Activated naive CD8-positive, alpha-beta T cell treated with anti-CD3 and anti-CD28 coated beads, Interleukin-2, amount 10 ng/mL, durations not matched to agents 7 days and 5 days (primary cell): ENCODE results near the gene ZP3. TPM values are rescaled to one million over a fixed set of nuclear protein-coding genes. Genes with fewer than 3 reads are reported as not detected.
"Not testable (repeated sequence)": the region's sequence is repeated elsewhere in the genome, so short reads cannot be mapped to it uniquely, and the experiment has no call there.

Experiments
- ATAC-seq: fragments of 150-1000 bp; cut with Tn5 transposase; one replicate; pipeline ENCODE4 v1.10.0; 2021; ENCODE audit warnings: low read depth, moderate library complexity
- POLR2A ChIA-PET: fragments of 350-600 bp; sonication (Branson Sonifier 250); formaldehyde crosslinking; loops from one replicate; lab custom pipeline; 2021; ENCODE audit warnings: antibody characterized with exemption; lab: Charles Lee
- DNase-seq: peaks from one replicate; pipeline ENCODE4 v3.0.0; 2021
- H3K27ac Mint-ChIP-seq: one replicate; pipeline ENCODE4 v1.8.0; 2022; ENCODE audit warnings: mild to moderate bottlenecking, mixed read lengths
- H3K27me3 Mint-ChIP-seq: one replicate; pipeline ENCODE4 v1.8.0; 2022; ENCODE audit warnings: mild to moderate bottlenecking, moderate library complexity, mixed read lengths
- H3K36me3 Mint-ChIP-seq: one replicate; pipeline ENCODE4 v1.8.0; 2021; ENCODE audit warnings: mild to moderate bottlenecking, mixed read lengths
- H3K4me1 Mint-ChIP-seq: one replicate; pipeline ENCODE4 v1.8.0; 2021; ENCODE audit warnings: mixed read lengths
- H3K4me3 Mint-ChIP-seq: one replicate; pipeline ENCODE4 v1.8.0; 2022; ENCODE audit warnings: mild to moderate bottlenecking, moderate library complexity, mixed read lengths
- H3K9me3 Mint-ChIP-seq: one replicate; pipeline ENCODE4 v1.8.0; 2021; ENCODE audit warnings: mixed read lengths
- total RNA-seq, 2 experiments: library from RNA; stranded (reverse); gene quantifications; one replicate each; pipeline ENCODE4 v1.2.3, GENCODE V29; 2021

The ZP3 gene
- total RNA-seq, 2 experiments from 2014 or later, result 0.80 to 1.3 TPM

DNA sequence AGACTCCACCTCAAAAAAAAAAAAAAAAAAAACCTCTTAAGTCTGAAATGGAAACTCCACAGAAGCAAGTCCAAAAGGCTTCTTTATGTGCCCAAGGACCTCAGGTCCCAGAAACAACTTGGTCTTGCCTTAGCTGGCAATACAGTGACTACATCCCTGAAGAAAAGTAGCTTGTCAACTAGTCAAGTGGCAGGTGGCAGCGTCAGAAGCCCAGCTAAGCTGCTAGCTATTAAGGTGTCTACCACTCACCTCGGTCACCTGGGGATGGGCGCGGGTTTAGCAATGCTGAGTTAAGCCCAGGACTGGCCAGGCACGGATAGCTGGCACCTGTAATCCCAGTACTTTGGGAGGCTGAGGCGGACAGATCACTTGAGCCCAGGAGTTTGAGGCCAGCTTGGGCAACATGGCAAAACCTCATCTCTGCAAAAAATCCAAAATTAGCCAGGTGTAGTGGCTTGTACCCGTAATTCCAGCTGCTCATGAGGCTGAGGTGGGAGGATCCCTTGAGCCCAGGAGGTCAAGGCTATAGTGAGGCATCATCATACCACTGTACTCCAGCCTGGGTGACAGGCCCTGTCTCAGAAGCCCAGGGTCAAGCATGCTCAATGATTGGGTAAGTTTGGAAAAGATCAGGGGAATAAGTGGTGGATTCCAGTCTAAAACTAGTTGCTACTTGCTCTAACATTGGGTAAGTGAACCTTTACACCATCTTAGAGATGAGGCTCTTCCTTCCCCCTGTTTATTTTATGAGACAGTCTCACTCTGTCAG is 14.6 kb downstream of the ZP3 start:
- H3K4me1 Mint-ChIP-seq, H3K4me3 Mint-ChIP-seq, H3K27ac Mint-ChIP-seq, ATAC-seq, H3K27me3 Mint-ChIP-seq, H3K36me3 Mint-ChIP-seq, POLR2A ChIA-PET, H3K9me3 Mint-ChIP-seq, DNase-seq: not testable (repeated sequence)

DNA sequence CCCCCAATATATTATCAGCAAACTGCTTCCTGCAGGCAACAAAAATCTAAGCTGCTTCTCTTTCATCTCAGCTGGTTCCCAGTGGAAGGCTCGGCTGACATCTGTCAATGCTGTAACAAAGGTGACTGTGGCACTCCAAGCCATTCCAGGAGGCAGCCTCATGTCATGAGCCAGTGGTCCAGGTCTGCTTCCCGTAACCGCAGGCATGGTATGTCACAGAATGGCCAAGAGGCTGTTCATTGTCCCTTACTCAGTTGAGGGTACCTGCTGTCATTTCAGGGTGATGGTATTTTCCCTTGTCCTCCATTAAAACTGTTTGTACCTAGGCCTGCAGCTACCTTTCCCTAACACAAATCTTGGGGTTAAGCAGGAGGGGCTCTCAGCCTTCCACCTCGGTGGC is 15.7 kb downstream of the ZP3 start:
- H3K4me3 Mint-ChIP-seq, H3K27me3 Mint-ChIP-seq, POLR2A ChIA-PET, H3K36me3 Mint-ChIP-seq, H3K4me1 Mint-ChIP-seq, DNase-seq, ATAC-seq, H3K9me3 Mint-ChIP-seq, H3K27ac Mint-ChIP-seq: not testable (repeated sequence)

DNA sequence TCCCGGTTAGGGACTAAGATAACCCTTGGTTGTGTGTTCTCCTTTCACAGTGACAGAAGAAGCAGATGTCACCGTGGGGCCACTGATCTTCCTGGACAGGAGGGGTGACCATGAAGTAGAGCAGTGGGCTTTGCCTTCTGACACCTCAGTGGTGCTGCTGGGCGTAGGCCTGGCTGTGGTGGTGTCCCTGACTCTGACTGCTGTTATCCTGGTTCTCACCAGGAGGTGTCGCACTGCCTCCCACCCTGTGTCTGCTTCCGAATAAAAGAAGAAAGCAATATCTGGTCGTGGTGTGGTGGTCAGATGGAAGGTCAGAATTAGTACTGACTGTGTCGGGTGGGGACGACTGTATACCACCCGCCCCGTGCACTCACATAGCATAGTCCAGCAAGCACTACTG is 17.0 kb downstream of the ZP3 start:
- peak; percentile 38 for ATAC-seq
- H3K36me3 Mint-ChIP-seq, H3K4me1 Mint-ChIP-seq, POLR2A ChIA-PET, H3K4me3 Mint-ChIP-seq, H3K27me3 Mint-ChIP-seq, H3K27ac Mint-ChIP-seq, DNase-seq, H3K9me3 Mint-ChIP-seq: not testable (repeated sequence)

DNA sequence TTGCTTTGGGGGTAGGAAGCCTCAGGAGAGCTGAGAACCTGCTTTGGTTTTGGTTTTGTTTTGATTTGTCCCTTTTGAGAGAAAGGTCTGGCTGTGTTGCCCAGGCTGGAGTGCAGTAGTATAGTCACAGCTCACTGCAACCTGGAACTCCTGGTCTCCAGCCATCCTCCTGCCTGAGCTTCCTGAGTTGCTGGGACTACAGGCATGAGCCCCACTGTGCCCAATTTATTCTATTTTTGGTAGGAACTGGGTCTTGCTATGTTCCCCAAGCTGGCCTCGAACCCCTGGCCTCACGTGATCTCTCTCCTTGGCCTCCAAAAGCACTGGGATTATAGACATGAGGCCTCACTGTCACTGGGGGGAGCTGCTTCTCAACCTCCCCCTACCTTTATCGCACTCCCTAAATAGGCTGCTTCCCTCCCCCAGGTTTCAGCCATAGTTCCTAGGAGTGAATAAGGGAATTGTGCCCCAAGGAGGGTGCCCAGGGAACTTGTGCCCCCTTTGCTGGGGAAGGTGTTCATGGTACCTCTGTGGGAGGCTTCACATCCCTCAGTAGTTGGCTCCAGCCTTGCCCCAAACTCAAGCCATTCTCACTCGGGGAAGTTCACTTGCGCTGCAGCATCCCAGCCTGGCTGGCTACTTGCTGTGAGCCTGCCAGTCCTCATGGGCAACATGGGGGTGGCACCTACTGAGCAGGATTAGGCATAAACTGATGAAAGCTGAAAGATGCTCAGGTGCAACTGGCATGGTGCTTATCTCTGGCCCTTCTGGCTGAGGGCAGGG is 18.1 kb downstream of the ZP3 start:
- H3K9me3 Mint-ChIP-seq, H3K27me3 Mint-ChIP-seq, H3K4me3 Mint-ChIP-seq, ATAC-seq, DNase-seq, POLR2A ChIA-PET, H3K36me3 Mint-ChIP-seq, H3K27ac Mint-ChIP-seq, H3K4me1 Mint-ChIP-seq: not testable (repeated sequence)

GRCh38 chr7:76443846-76444245 is 19.1 kb downstream of the ZP3 start:
- H3K9me3 Mint-ChIP-seq, H3K36me3 Mint-ChIP-seq, H3K27me3 Mint-ChIP-seq, H3K4me1 Mint-ChIP-seq, POLR2A ChIA-PET, DNase-seq, H3K4me3 Mint-ChIP-seq: not testable (repeated sequence)
- H3K27ac Mint-ChIP-seq, result peak overlapping the region; percentile 75
- peak; percentile 55 for ATAC-seq

DNA sequence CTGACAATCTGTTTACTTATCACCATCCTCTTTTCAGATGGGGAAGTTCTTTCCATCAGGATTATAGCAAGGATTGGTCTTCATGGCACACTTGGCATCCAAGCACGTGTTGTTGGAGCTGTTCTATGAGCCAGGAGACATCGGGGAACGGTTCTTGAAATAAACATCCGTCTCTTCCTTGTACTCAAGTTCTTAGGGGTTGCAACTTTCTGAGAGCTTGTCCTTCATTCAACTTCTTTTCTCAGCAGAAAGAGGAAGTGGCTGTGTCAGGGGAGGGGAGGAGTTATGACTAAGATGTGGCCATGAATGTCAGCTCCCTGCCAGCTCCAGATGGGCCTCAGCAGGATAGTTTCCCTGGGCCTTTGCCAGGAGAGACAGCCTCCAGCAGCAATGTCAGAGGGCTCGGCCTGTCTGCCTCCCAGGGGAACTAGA is 20.8 kb downstream of the ZP3 start:
- DNase-seq, H3K27me3 Mint-ChIP-seq, POLR2A ChIA-PET, H3K4me1 Mint-ChIP-seq, H3K36me3 Mint-ChIP-seq, H3K9me3 Mint-ChIP-seq: not testable (repeated sequence)
- Mint-ChIP-seq H3K4me3 (peak overlapping the region; percentile 48), H3K27ac (peak overlapping the region; percentile 91)
- ATAC-seq, result peak; percentile 88

- H3K9me3 Mint-ChIP-seq, ATAC-seq, H3K4me1 Mint-ChIP-seq, H3K27ac Mint-ChIP-seq, POLR2A ChIA-PET, H3K36me3 Mint-ChIP-seq, DNase-seq, H3K4me3 Mint-ChIP-seq, H3K27me3 Mint-ChIP-seq: not testable (repeated sequence)
These were observed 32.3 kb downstream of the ZP3 start for GRCh38 chr7:76457017-76457416.

GRCh38 chr7:76458504-76458903 is 33.8 kb downstream of the ZP3 start:
- DNase-seq, POLR2A ChIA-PET, ATAC-seq, H3K4me3 Mint-ChIP-seq, H3K4me1 Mint-ChIP-seq, H3K27ac Mint-ChIP-seq, H3K9me3 Mint-ChIP-seq, H3K36me3 Mint-ChIP-seq, H3K27me3 Mint-ChIP-seq: not testable (repeated sequence)

- H3K36me3 Mint-ChIP-seq, POLR2A ChIA-PET, DNase-seq, ATAC-seq, H3K27ac Mint-ChIP-seq, H3K4me1 Mint-ChIP-seq, H3K27me3 Mint-ChIP-seq, H3K4me3 Mint-ChIP-seq, H3K9me3 Mint-ChIP-seq: not testable (repeated sequence)
These were observed 36.0 kb downstream of the ZP3 start for GRCh38 chr7:76460767-76461166.

- H3K27ac Mint-ChIP-seq, result peak within 1 kb of the TSS; percentile 61
These were observed 36.8 kb downstream of the ZP3 start, which contains the start of gene DTX2 for GRCh38 chr7:76461464-76462101. TSS of gene DTX2 (plus strand) at chr7:76461709. CDS start at chr7:76480510, 18,801 bp downstream.

GRCh38 chr7:76462271-76462882 is 37.6 kb downstream of the ZP3 start:
- H3K9me3 Mint-ChIP-seq, H3K27ac Mint-ChIP-seq, H3K4me3 Mint-ChIP-seq, DNase-seq, H3K4me1 Mint-ChIP-seq, H3K36me3 Mint-ChIP-seq, H3K27me3 Mint-ChIP-seq, POLR2A ChIA-PET: not testable (repeated sequence)
- peak; percentile 11 for ATAC-seq

More at GRCh38 chr7:76461464-76462101, 36.8 kb downstream of the ZP3 start, which contains the start of gene DTX2:
- H3K36me3 Mint-ChIP-seq, POLR2A ChIA-PET, H3K27me3 Mint-ChIP-seq, H3K9me3 Mint-ChIP-seq, H3K4me1 Mint-ChIP-seq: not testable (repeated sequence)
- peak; percentile 78 for DNase-seq
- H3K4me3 Mint-ChIP-seq, result peak within 1 kb of the TSS; percentile 73
- ATAC-seq, result peak; percentile 96

DNA sequence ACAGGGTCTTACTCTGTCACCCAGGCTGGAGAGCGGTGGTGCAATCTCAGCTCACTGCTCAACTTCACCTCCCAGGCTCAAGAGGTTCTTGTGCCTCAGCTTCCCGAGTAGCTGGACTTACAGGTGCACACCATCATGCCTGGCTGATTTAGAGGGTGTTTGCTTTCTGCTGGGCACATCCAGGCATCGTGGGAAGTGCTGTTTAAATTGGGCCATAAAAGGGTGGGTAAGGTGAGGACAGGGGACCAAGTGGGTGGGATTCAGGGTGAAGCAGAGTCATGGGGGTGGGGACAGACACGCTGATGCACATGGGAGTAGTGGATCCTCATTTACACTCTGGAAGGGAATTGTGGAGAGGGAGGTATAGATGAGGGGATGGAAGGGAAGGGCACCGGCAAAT is 40.2 kb downstream of the ZP3 start:
- not testable (repeated sequence) for DNase-seq, H3K4me1 Mint-ChIP-seq, H3K27ac Mint-ChIP-seq

DNA sequence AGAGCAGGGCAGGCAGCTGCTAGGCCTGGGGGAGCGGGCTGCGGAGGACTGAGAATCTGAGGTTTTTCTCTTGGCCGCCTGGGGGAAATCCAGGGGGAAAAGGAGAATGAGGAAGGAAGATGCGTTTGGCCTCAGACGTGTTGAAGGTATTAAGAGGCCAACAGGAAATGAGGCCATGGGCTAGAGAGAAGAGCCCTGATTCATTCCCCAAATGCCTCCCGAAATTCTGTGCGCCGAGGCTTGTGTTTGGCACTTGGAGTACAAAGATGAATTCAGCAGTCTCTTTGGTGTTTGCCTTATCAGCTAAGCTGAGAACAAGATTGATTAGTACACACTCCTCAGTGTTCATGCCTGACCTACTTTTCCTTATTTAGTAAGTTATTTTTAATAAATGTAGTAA is 41.2 kb downstream of the ZP3 start:
- H3K4me1 Mint-ChIP-seq, ATAC-seq, DNase-seq, H3K27me3 Mint-ChIP-seq, H3K27ac Mint-ChIP-seq, POLR2A ChIA-PET, H3K4me3 Mint-ChIP-seq, H3K36me3 Mint-ChIP-seq, H3K9me3 Mint-ChIP-seq: not testable (repeated sequence)

More for the DNA sequence above, 40.2 kb downstream of the ZP3 start:
- H3K9me3 Mint-ChIP-seq, H3K27me3 Mint-ChIP-seq, H3K4me3 Mint-ChIP-seq, H3K36me3 Mint-ChIP-seq, ATAC-seq, POLR2A ChIA-PET: not testable (repeated sequence)
